Psoas muscle (tissue), 8 donors: ENCODE data around the gene ZNF469. TPM values are rescaled to one million over a fixed set of nuclear protein-coding genes. Genes with fewer than 3 reads are reported as not detected.

Experiments
- ATAC-seq, 4 donors: fragments of 200-7000 bp; cut with Tn5 transposase; one replicate each; pipeline ENCODE4 v1.9.1; 2020; ENCODE audit warnings: moderate library complexity in 3 of 4, mild to moderate bottlenecking in 2 of 4
- DNase-seq, 2 donors: peaks; one replicate each; pipeline ENCODE4 v3.0.0-alpha.2; 2020
- H3K27ac ChIP-seq: fragments of 200-600 bp; one replicate; pipeline ENCODE4 v1.8.0; 2022
- H3K27me3 ChIP-seq, 3 donors: fragments of 200-600 bp in 1 of 3; one replicate each; pipeline versions ENCODE4 v1.6.1 to v1.8.0; 2013 to 2022; ENCODE audit warnings: low read length in 2 of 3, mild to moderate bottlenecking in 2 of 3, moderate library complexity in 1 of 3; ENCODE audit not compliant: insufficient read depth in 3 of 3
- H3K36me3 ChIP-seq, 2 donors: fragments of 200-600 bp in 1 of 2; one replicate each; pipeline versions ENCODE4 v1.6.1 to v1.8.0; 2013 to 2022; ENCODE audit warnings: low read depth in 1 of 2, mild to moderate bottlenecking in 1 of 2, moderate library complexity in 1 of 2; ENCODE audit not compliant: insufficient read depth in 1 of 2
- H3K4me1 ChIP-seq: fragments of 200-600 bp; one replicate; pipeline ENCODE4 v1.8.0; 2022
- H3K4me3 ChIP-seq: fragments of 200-600 bp; one replicate; pipeline ENCODE4 v1.8.0; 2022; ENCODE audit warnings: mild to moderate bottlenecking
- H3K9me3 ChIP-seq: fragments of 200-600 bp; one replicate; pipeline ENCODE4 v1.8.0; 2022
- WGBS, 3 donors: extraction: QIAGEN DNeasy Blood & Tissue Kit; methylation state at CpG; one replicate each; pipeline versions ENCODE4 v1.1.6 to v1.1.7; 2013; 5-methylcytosine and 5-hydroxymethylcytosine counted together
- intact Hi-C, 2 donors: fragments of 100-400 bp; cut with DNase I; formaldehyde crosslinking; loops; one replicate each; pipeline versions ENCODE4 v1.11.0 to v1.14.2; 2022
- polyA plus RNA-seq, 3 donors: library from polyadenylated mRNA; stranded (reverse); fragments of 200-250 nt; gene quantifications; one replicate each; pipeline ENCODE4 v1.2.3, GENCODE V29; 2013
- total RNA-seq, 4 donors: library from RNA; stranded (reverse); fragmentation: NEBNext Ultra II Directional in 2 of 4; extraction: Animal tissue kit (Norgen Biotek cat#: 25700) in 2 of 4; gene quantifications; one replicate each; pipeline versions ENCODE4 v1.2.1 to v1.2.4, GENCODE V29; 2021 to 2023
- TF ChIP-seq, protein P1 (sequence below): fragments of 200-600 bp; IDR thresholded peaks from one replicate; pipeline ENCODE4 v1.8.0; 2022; ENCODE audit warnings: antibody characterized with exemption
- donor health status: healthy with polysubstance abuse.
- donor health status: DM: no; HTN: no; CAD: no; lungs with moderate emphysema.
- donor health status: Bipolar disorder and iron deficiency.
- donor health status: healthy.
- donor health status: DM: yes; HTN: yes; CAD: no.
- donor health status: DM: no; HTN: no; CAD: no.
- donor health status: DM: no; HTN: no; CAD: no.
- donor health status: DM: yes; HTN: yes; CAD: no.

ZNF469 gene
- total and polyA plus RNA-seq, 7 donors = 0.08 to 1.7 (median 0.30) TPM

DNA sequence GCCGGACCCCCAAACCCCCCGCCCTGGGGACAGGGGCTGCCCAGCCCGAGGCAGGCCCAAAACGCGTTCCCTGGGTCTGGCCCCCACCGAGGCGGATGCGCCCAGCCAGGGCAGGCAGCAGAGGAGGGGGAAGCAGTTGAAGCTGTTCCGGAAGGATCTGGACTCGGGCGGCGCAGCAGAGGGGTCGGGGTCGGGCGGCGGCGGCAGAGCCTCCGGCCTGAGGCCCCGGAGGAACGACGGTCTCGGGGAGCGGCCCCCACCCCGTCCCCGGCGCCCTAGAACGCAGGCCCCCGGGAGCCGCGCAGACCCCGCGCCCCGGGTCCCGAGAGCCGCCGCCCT lies 47.4 kb downstream of the ZNF469 start:
- Histone ChIP-seq H3K4me1 (peaks cover 8% of the 10 kb centered on the region), H3K9me3 (no peaks in the 10 kb centered on the region), H3K4me3 (peak overlapping the region; percentile 61), H3K27ac (no peak overlapping the region), H3K27me3 (peaks cover 0 to 54% (median 22%) of the 10 kb centered on the region in 3 donors), H3K36me3 (no peaks in the 10 kb centered on the region)
- intact Hi-C loops = no loop called here
- TF ChIP-seq, protein P1, sequence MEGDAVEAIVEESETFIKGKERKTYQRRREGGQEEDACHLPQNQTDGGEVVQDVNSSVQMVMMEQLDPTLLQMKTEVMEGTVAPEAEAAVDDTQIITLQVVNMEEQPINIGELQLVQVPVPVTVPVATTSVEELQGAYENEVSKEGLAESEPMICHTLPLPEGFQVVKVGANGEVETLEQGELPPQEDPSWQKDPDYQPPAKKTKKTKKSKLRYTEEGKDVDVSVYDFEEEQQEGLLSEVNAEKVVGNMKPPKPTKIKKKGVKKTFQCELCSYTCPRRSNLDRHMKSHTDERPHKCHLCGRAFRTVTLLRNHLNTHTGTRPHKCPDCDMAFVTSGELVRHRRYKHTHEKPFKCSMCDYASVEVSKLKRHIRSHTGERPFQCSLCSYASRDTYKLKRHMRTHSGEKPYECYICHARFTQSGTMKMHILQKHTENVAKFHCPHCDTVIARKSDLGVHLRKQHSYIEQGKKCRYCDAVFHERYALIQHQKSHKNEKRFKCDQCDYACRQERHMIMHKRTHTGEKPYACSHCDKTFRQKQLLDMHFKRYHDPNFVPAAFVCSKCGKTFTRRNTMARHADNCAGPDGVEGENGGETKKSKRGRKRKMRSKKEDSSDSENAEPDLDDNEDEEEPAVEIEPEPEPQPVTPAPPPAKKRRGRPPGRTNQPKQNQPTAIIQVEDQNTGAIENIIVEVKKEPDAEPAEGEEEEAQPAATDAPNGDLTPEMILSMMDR = no peak
- ATAC-seq (peak in 1 of 4 donors; percentile 11), DNase-seq (no peak)
- WGBS, 3 donors = 9 to 11% (median 11%) methylated on average over 25 to 36 of the region's 36 CpGs

DNA sequence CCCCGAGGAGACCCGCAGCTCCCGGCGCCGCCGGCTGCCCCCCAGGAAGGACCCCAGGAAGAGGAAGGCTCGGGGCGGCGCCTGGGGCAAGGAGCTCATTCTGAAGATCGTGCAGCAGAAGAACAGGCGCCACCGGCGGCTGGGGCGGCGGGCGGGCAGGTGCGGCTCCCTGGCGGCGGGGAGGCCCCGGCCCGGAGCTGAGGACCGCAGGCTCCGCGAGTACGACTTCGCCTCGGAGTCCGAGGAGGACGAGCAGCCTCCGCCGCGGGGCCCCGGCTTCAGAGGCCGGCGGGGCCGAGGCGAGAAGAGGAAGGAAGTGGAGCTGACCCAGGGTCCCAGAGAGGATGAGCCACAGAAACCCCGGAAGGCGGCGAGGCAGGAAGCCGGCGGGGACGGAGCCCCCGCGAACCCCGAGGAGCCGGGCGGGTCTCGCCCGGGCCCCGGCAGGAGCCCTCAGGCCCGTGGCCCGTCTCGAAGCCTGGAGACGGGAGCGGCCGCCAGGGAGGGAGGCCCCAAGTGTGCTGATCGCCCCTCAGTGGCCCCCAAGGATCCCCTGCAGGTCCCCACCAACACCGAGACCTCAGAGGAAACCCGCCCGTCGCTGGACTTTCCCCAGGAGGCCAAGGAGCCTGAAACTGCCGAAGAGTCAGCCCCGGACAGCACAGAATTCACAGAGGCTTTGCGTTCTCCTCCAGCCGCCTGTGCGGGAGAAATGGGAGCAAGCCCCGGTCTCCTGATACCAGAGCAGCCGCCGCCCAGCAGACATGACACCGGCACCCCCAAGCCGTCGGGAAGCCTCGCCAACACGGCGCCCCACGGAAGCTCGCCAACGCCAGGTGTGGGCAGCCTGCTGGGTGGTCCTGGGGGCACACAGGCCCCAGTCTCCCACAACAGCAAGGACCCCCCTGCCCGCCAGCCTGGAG lies 48.0 kb downstream of the ZNF469 start:
- WGBS, 3 donors = 6 to 9% (median 8%) methylated on average over 65 to 80 of the region's 80 CpGs
- peaks cover 0 to 54% (median 22%) of the 10 kb centered on the region in 3 donors for H3K27me3 ChIP-seq
- no peak overlapping the region for H3K27ac ChIP-seq
- TF ChIP-seq, protein P1 = no peak
- H3K9me3 ChIP-seq = no peaks in the 10 kb centered on the region
- no peaks in the 10 kb centered on the region for H3K36me3 ChIP-seq
- DNase-seq (no peak), ATAC-seq (peak in 3 of 4 donors; percentile 26 to 39 (median 32))
- intact Hi-C loops = no loop called here
- peak overlapping the region; percentile 61 for H3K4me3 ChIP-seq
- H3K4me1 ChIP-seq = peaks cover 8% of the 10 kb centered on the region

DNA sequence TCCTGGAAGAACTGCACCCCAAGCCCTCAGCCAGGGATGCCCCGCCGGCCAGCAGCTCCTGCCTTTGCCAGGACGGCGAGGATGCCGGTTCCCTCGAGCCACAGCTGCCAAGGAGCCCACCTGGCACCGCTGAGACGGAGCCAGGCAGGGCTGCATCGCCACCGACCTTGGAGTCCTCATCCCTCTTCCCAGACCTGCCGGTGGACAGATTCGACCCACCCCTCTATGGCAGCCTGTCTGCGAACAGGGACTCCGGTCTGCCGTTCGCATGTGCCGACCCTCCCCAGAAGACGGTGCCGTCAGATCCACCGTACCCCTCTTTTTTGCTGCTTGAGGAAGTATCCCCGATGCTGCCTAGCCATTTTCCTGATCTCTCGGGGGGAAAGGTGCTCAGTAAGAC lies 48.9 kb downstream of the ZNF469 start:
- Histone ChIP-seq H3K4me1 (peaks cover 8% of the 10 kb centered on the region), H3K27me3 (peaks cover 0 to 54% (median 22%) of the 10 kb centered on the region in 3 donors), H3K27ac (no peak overlapping the region), H3K9me3 (no peaks in the 10 kb centered on the region), H3K4me3 (no peak overlapping the region), H3K36me3 (no peaks in the 10 kb centered on the region)
- TF ChIP-seq, protein P1 = no peak
- 55 to 67% (median 63%) methylated on average over 21 to 22 of the region's 22 CpGs for WGBS, 3 donors
- no peak for DNase-seq
- intact Hi-C loops = no loop called here
- no peak for ATAC-seq

DNA sequence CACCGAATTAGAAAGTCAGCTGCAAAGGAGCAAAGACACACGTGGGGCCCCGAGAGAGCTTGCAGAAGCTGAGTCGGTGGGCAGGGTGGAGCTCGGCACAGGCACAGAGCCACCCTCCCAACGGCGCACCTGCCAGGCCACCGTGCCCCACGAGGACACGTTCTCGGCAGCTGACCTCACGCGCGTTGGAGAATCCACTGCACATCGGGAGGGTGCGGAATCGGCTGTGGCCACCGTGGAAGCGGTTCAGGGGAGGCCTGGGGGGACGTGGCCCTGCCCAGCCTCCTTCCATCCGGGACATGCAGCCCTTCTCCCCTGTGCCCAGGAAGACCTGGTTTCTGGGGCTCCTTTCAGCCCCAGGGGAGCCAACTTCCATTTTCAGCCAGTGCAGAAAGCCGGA lies 49.4 kb downstream of the ZNF469 start:
- Histone ChIP-seq H3K9me3 (no peaks in the 10 kb centered on the region), H3K36me3 (no peaks in the 10 kb centered on the region), H3K27me3 (peaks cover 0 to 54% (median 22%) of the 10 kb centered on the region in 3 donors), H3K4me1 (peaks cover 8% of the 10 kb centered on the region), H3K27ac (no peak overlapping the region), H3K4me3 (no peak overlapping the region)
- TF ChIP-seq, protein P1 = no peak
- no peak for DNase-seq
- no peak for ATAC-seq
- intact Hi-C loops = no loop called here
- 71 to 76% (median 72%) methylated on average over 22 of the region's 22 CpGs for WGBS, 3 donors

Other genes with a start within 250 kb of the ZNF469 start
- gene ZFPM1, start 70.3 kb downstream of the ZNF469 start, total RNA-seq = 1 to 10 TPM; 2.3 to 2.9 (median 2.6) TPM
- gene ZFPM1, start 70.3 kb downstream of the ZNF469 start, polyA plus RNA-seq = 1 to 10 TPM in 1 of 3 donors, under 1 TPM in 2; 0.43 to 1.4 (median 0.56) TPM
- 10 to 100 TPM; 24.8 to 30.5 (median 26.9) TPM for gene ZC3H18, start 187.4 kb downstream of the ZNF469 start, total RNA-seq
- 10 to 100 TPM; 19.9 to 36.0 (median 32.0) TPM for gene ZC3H18, start 187.4 kb downstream of the ZNF469 start, polyA plus RNA-seq